Ovary (tissue), 9 donors: Measurements from ENCODE around the gene GRIK1. TPM values are rescaled to one million over a fixed set of nuclear protein-coding genes. Genes with fewer than 3 reads are reported as not detected.

Experiments used
- DNase-seq, 5 donors: peaks; one replicate each; pipeline ENCODE4 v3.0.0-alpha.2; 2019 to 2020
- H3K27ac ChIP-seq, 2 donors: fragments of 200-600 bp; one replicate each; pipeline versions ENCODE4 v1.5.1 to v1.8.0; 2019 to 2022
- H3K27me3 ChIP-seq: fragments of 200-600 bp; one replicate; pipeline ENCODE4 v1.8.0; 2022
- H3K36me3 ChIP-seq: fragments of 200-600 bp; sonication (generic); one replicate; pipeline ENCODE4 v1.5.1; 2019
- H3K4me1 ChIP-seq: one replicate; pipeline ENCODE4 v1.8.1; 2013; ENCODE audit warnings: mild to moderate bottlenecking, moderate library complexity; ENCODE audit not compliant: insufficient read depth
- H3K4me3 ChIP-seq: fragments of 200-600 bp; sonication (generic); one replicate; pipeline ENCODE4 v1.5.1; 2017
- H3K9me3 ChIP-seq, 2 donors: fragments of 200-600 bp in 1 of 2; sonication (generic) in 1 of 2; one replicate each; pipeline versions ENCODE4 v1.5.1 to v1.8.1; 2013 to 2019; ENCODE audit warnings: mild to moderate bottlenecking in 1 of 2, moderate library complexity in 1 of 2
- EP300 ChIP-seq: sonication (generic); formaldehyde crosslinking; IDR thresholded peaks from one replicate; pipeline ENCODE4 v1.6.1; 2017; ENCODE audit warnings: antibody characterized with exemption
- POLR2A ChIP-seq: fragments of 450-650 bp; IDR thresholded peaks from one replicate; pipeline ENCODE4 v1.6.1; 2017; ENCODE audit warnings: antibody characterized with exemption, mild to moderate bottlenecking, moderate library complexity
- WGBS, 3 donors: extraction: QIAGEN DNeasy Blood & Tissue Kit in 1 of 3; methylation state at CpG; one replicate each; pipeline versions ENCODE4 v1.1.5 to v1.1.7; 2013 to 2017; 5-methylcytosine and 5-hydroxymethylcytosine counted together
- intact Hi-C, 4 donors: fragments of 100-400 bp; cut with DNase I; formaldehyde crosslinking; loops; one replicate each; pipeline versions ENCODE4 v1.11.0 to v1.15.1; 2022 to 2023
- polyA plus RNA-seq, 2 donors: library from polyadenylated mRNA; stranded (reverse); fragments of 200-250 nt in 1 of 2; fragments of 350-450 nt in 1 of 2; fragmentation: Illumina TruSeq in 1 of 2; extraction: RNeasy Lipid Tissue Mini Kit (QIAGEN cat#74804) in 1 of 2; gene quantifications; one replicate each; pipeline ENCODE4 v1.2.3, GENCODE V29; 2013 to 2014
- total RNA-seq, 7 donors: library from RNA; depleted of rRNA in 2 of 7; stranded (reverse); fragments of >200 nt in 2 of 7; fragmentation: NEBNext Ultra II Directional in 3 of 7; extraction: Animal tissue kit (Norgen Biotek cat#: 25700) in 3 of 7; gene quantifications; one replicate each; pipeline versions ENCODE4 v1.1.0 to v1.2.4, GENCODE V29; 2016 to 2023
- TF ChIP-seq, protein P1 (sequence below), 3 donors: fragments of 450-650 bp in 2 of 3; fragments of 200-600 bp in 1 of 3; IDR thresholded peaks; one replicate each; pipeline versions ENCODE4 v1.5.1 to v1.8.0; 2016 to 2022; ENCODE audit warnings: antibody characterized with exemption in 3 of 3, mild to moderate bottlenecking in 1 of 3
- donor health status: DM: no; HTN: no; CAD: no; lungs with moderate emphysema.
- donor health status: DM: no; HTN: no; CAD: no.
- donor health status: Bipolar disorder and iron deficiency.
- donor health status: DM: yes; HTN: yes; CAD: no.
- donor health status: DM: no; HTN: no; CAD: no.
- donor health status: DM: yes; HTN: yes; CAD: no.

GRIK1 gene
- total and polyA plus RNA-seq, 9 donors, result 0.15 to 1.3 (median 0.34) TPM; not detected in 4

GRCh38 chr21:29748391-29749167 lies 191.2 kb downstream of the GRIK1 start:
- Histone ChIP-seq H3K27ac (no peak overlapping the region), H3K9me3 (no peaks in the 10 kb centered on the region), H3K4me1 (peaks cover 2% of the 10 kb centered on the region), H3K27me3 (no peaks in the 10 kb centered on the region), H3K4me3 (no peak overlapping the region), H3K36me3 (no peaks in the 10 kb centered on the region)
- intact Hi-C loops, result no loop called here
- 11 to 15% (median 12%) methylated on average over 8 of the region's 8 CpGs for WGBS, 3 donors
- DNase-seq, result no peak
- TF ChIP-seq EP300 (no peak), POLR2A (no peak)
- TF ChIP-seq, protein P1, sequence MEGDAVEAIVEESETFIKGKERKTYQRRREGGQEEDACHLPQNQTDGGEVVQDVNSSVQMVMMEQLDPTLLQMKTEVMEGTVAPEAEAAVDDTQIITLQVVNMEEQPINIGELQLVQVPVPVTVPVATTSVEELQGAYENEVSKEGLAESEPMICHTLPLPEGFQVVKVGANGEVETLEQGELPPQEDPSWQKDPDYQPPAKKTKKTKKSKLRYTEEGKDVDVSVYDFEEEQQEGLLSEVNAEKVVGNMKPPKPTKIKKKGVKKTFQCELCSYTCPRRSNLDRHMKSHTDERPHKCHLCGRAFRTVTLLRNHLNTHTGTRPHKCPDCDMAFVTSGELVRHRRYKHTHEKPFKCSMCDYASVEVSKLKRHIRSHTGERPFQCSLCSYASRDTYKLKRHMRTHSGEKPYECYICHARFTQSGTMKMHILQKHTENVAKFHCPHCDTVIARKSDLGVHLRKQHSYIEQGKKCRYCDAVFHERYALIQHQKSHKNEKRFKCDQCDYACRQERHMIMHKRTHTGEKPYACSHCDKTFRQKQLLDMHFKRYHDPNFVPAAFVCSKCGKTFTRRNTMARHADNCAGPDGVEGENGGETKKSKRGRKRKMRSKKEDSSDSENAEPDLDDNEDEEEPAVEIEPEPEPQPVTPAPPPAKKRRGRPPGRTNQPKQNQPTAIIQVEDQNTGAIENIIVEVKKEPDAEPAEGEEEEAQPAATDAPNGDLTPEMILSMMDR (IDR thresholded peaks at IDR 0.05), result no peak

GRCh38 chr21:29741761-29742160 lies 198.0 kb downstream of the GRIK1 start:
- no peaks in the 10 kb centered on the region for H3K36me3 ChIP-seq
- H3K4me1 ChIP-seq, result no peaks in the 10 kb centered on the region
- H3K9me3 ChIP-seq, result no peaks in the 10 kb centered on the region
- intact Hi-C loops, result no loop called here
- TF ChIP-seq, protein P1 (IDR thresholded peaks at IDR 0.05), result no peak
- no peaks in the 10 kb centered on the region for H3K27me3 ChIP-seq
- WGBS, 3 donors, result 87 to 93% (median 91%) methylated on average over 2 of the region's 2 CpGs
- H3K4me3 ChIP-seq, result no peak overlapping the region
- DNase-seq, result no peak
- H3K27ac ChIP-seq, result no peak overlapping the region

- Histone ChIP-seq H3K27ac (no peak overlapping the region), H3K9me3 (no peaks in the 10 kb centered on the region), H3K27me3 (no peaks in the 10 kb centered on the region), H3K4me3 (no peak overlapping the region), H3K4me1 (no peaks in the 10 kb centered on the region), H3K36me3 (no peaks in the 10 kb centered on the region)
- 49 to 53% (median 52%) methylated on average over 1 of the region's 1 CpG for WGBS, 3 donors
- intact Hi-C loops, result no loop called here
- no peak for TF ChIP-seq POLR2A
- no peak for TF ChIP-seq EP300
- no peak for DNase-seq
Measured at GRCh38 chr21:29739176-29739575, 200.6 kb downstream of the GRIK1 start.

- no peak for DNase-seq
- Histone ChIP-seq H3K4me3 (no peak overlapping the region), H3K27ac (no peak overlapping the region), H3K4me1 (no peaks in the 10 kb centered on the region), H3K36me3 (no peaks in the 10 kb centered on the region), H3K9me3 (no peaks in the 10 kb centered on the region), H3K27me3 (no peaks in the 10 kb centered on the region)
- TF ChIP-seq EP300 (no peak), POLR2A (no peak)
- TF ChIP-seq, protein P1 (IDR thresholded peaks at IDR 0.05), result no peak
- intact Hi-C loops, result no loop called here
- 86 to 92% (median 92%) methylated on average over 1 of the region's 1 CpG for whole genome bisulfite sequencing, 3 donors
Measured at GRCh38 chr21:29738730-29739129, 201.1 kb downstream of the GRIK1 start.

DNA sequence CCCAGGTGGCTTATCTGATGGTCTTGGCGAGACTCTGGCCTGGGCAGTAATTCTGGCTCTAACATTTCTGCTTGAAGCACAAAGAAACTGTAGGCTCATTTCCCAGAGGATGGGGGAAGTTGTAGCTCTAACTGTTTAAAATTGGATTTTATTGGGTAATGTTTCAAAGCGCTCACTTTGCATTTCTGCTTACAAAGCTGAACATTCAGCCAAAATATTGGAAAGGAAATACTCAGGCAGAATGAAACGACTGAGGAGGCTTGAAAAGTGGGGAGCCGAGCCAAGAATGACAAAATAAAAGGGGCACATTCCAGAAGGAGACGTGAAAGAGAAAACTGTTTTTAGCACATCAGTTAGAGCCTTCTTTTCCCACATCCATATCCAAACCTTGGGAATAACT lies 202.6 kb downstream of the GRIK1 start:
- no peak overlapping the region for H3K27ac ChIP-seq
- H3K36me3 ChIP-seq, result no peaks in the 10 kb centered on the region
- intact Hi-C loops, result no loop called here
- no peaks in the 10 kb centered on the region for H3K4me1 ChIP-seq
- no peak overlapping the region for H3K4me3 ChIP-seq
- no peaks in the 10 kb centered on the region for H3K27me3 ChIP-seq
- DNase-seq, result no peak
- H3K9me3 ChIP-seq, result no peaks in the 10 kb centered on the region
- 9 to 10% (median 9%) methylated on average over 5 of the region's 5 CpGs for WGBS, 3 donors
- TF ChIP-seq POLR2A (no peak), EP300 (no peak)
- TF ChIP-seq, protein P1 (IDR thresholded peaks at IDR 0.05), result no peak
